Brain pericyte (primary cell): ENCODE data around the gene HOXB8.

Experiments
- DNase-seq: peaks from one replicate; pipeline ENCODE4 v3.0.0-alpha.2; 2012; ENCODE audit warnings: low read depth, low spot score

HOXB8 gene

GRCh38 chr17:48596000-48596734 lies 18.9 kb downstream of the HOXB8 start:
- no peak for DNase-seq

- no peak for DNase-seq
These were observed 19.7 kb downstream of the HOXB8 start for GRCh38 chr17:48595278-48595999.

GRCh38 chr17:48594538-48595277 lies 20.4 kb downstream of the HOXB8 start:
- DNase-seq: no peak

- DNase-seq: no peak
These were observed 21.1 kb downstream of the HOXB8 start for GRCh38 chr17:48593840-48594537.

GRCh38 chr17:48593126-48593829 lies 21.8 kb downstream of the HOXB8 start, which contains the start of gene HOXB5:
HOXB5 (minus strand) TSS chr17:48593779; CDS start chr17:48593682, 97 bp downstream.
- DNase-seq: no peak

GRCh38 chr17:48592577-48592976 lies 22.5 kb downstream of the HOXB8 start:
- no peak for DNase-seq

- DNase-seq: no peak
These were observed 23.0 kb downstream of the HOXB8 start for GRCh38 chr17:48592057-48592514.

- DNase-seq: no peak
These were observed 23.6 kb downstream of the HOXB8 start for GRCh38 chr17:48591255-48592056.

- no peak for DNase-seq
These were observed 24.4 kb downstream of the HOXB8 start for GRCh38 chr17:48590607-48591161.

GRCh38 chr17:48589831-48590606 lies 25.1 kb downstream of the HOXB8 start, which contains the start of gene HOXB3:
HOXB3 (minus strand) TSS chr17:48590241; CDS start chr17:48552474, 37,767 bp downstream.
- no peak for DNase-seq

- DNase-seq: no peak
These were observed 25.8 kb downstream of the HOXB8 start for GRCh38 chr17:48589060-48589830.

GRCh38 chr17:48588528-48588927 lies 26.6 kb downstream of the HOXB8 start:
- DNase-seq: no peak

GRCh38 chr17:48588074-48588415 lies 27.0 kb downstream of the HOXB8 start:
- DNase-seq: no peak

GRCh38 chr17:48587276-48588073 lies 27.6 kb downstream of the HOXB8 start:
- no peak for DNase-seq

- DNase-seq: no peak
These were observed 28.5 kb downstream of the HOXB8 start for GRCh38 chr17:48586355-48587258.

- no peak for DNase-seq
These were observed 30.8 kb downstream of the HOXB8 start for GRCh38 chr17:48584223-48584741.
